Measurements from ENCODE around the gene PDE6D.

The PDE6D gene

DNA sequence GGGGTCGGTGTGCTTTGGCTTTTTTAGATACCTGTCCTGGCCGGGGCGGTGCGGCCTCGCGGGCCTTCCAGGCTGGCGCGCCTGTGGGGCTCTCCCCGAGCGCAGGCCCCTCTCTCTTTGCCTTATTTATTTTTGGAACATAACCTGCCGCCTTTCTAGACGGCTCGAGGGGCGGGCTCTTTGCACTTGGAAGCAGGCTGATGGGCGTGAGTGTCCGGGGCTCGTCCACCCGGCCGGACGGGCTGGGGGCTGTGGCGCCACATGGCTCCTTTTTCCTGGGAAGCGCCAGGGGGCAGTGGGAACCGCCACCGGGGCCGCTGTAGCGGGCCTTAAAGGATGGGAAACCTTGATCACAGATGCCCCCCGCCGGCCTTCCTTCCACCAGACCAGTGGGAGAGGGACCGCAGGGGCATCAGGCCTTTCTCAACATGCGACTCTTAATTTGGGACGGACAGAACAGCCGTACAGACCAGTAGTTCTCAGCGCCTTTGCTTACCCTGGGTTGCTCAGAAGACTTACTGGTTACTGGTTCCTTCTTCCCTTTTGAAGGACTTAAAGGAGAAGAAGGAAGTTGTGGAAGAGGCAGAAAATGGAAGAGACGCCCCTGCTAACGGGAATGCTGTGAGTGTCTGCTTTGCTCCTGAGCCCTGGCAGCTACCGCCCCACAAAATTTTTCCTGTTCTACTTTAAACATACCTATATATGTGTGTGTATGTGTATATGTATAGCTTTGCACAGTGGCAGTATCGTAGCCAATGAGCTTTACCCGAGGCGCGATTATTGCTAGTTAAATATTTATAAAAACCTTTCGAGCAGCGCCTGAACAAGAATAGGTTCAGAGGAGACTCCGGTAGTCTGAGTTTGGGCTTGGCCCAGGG is 70.0 kb downstream of the PDE6D start:
- TF ChIP-seq ZFP30 (CRISPR knock-in tag; IDR thresholded peaks at IDR 0.05): no peak
- no peak for TF ChIP-seq GLIS3 (CRISPR knock-in tag; IDR thresholded peaks at IDR 0.05)
- no peak for TF ChIP-seq ZC3H10 (CRISPR knock-in tag; IDR thresholded peaks at IDR 0.05)
- TF ChIP-seq ARNTL (CRISPR knock-in tag; IDR thresholded peaks at IDR 0.05; ENCODE audit: borderline replicate concordance, low read depth): no peak
- no peak for ATAC-seq

DNA sequence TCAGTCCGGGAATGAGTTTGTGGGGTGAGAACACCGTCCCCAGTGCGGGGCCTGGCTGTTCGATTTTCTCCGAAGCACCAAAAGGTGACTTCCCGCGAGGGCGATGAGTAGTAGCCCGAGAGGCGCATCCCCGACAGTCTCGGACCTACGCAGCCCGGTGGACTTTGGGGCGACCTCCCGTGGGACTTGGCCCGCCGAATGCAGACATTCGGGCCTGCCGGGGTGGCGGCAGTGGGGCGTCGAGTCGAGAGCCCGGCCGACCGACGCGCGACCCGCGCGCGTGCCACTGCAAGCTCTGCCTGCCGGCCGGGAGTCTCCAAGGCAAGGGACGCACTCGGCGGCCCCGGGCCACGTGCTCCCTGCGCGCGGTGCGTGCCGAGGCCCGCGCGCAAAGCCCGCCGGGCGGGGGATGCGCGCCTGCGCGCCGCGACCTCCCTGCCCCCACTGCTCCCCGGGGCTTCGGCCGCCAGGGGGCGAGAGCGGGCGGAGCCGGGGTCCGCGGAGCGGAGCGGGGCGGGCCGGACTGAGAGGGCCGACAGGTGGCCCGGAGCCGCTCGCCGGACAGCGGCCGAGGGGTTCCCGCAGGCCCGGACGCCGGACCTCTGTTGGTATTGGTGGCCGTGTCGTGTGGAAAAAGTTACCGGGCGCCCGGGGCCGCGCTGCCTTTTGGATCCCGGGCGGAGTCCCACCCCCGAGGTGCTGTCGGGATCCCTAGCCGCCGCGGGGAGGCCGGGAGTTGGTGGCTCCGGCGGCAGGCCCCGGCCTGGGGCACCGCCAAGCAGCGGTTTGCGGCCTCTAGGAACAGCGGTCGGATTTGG is 70.9 kb downstream of the PDE6D start:
- no peak for TF ChIP-seq ZFP30 (CRISPR knock-in tag; IDR thresholded peaks at IDR 0.05)
- no peak for TF ChIP-seq ZNF565 (CRISPR knock-in tag; conservative IDR thresholded peaks at IDR 0.05; ENCODE audit: low read depth)
- TF ChIP-seq CSDC2 (CRISPR knock-in tag; IDR thresholded peaks at IDR 0.05): 0 out of 2 replicates have a peak, but pooled peaks have one; percentile 66
- TF ChIP-seq ESRRG (CRISPR knock-in tag; IDR thresholded peaks at IDR 0.05): no peak
- TF ChIP-seq, protein P1, sequence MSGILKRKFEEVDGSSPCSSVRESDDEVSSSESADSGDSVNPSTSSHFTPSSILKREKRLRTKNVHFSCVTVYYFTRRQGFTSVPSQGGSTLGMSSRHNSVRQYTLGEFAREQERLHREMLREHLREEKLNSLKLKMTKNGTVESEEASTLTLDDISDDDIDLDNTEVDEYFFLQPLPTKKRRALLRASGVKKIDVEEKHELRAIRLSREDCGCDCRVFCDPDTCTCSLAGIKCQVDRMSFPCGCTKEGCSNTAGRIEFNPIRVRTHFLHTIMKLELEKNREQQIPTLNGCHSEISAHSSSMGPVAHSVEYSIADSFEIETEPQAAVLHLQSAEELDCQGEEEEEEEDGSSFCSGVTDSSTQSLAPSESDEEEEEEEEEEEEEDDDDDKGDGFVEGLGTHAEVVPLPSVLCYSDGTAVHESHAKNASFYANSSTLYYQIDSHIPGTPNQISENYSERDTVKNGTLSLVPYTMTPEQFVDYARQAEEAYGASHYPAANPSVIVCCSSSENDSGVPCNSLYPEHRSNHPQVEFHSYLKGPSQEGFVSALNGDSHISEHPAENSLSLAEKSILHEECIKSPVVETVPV (CRISPR knock-in tag; IDR thresholded peaks at IDR 0.05): no peak
- peak; percentile 68; the same call in 1 of the 2 replicates for TF ChIP-seq ZFP3 (CRISPR knock-in tag; IDR thresholded peaks at IDR 0.05)
- TF ChIP-seq, protein P2, sequence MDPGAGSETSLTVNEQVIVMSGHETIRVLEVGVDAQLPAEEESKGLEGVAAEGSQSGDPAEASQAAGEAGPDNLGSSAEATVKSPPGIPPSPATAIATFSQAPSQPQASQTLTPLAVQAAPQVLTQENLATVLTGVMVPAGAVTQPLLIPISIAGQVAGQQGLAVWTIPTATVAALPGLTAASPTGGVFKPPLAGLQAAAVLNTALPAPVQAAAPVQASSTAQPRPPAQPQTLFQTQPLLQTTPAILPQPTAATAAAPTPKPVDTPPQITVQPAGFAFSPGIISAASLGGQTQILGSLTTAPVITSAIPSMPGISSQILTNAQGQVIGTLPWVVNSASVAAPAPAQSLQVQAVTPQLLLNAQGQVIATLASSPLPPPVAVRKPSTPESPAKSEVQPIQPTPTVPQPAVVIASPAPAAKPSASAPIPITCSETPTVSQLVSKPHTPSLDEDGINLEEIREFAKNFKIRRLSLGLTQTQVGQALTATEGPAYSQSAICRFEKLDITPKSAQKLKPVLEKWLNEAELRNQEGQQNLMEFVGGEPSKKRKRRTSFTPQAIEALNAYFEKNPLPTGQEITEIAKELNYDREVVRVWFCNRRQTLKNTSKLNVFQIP (CRISPR knock-in tag; IDR thresholded peaks at IDR 0.05; ENCODE audit: borderline replicate concordance, low read depth): no peak
- TF ChIP-seq, protein P3, sequence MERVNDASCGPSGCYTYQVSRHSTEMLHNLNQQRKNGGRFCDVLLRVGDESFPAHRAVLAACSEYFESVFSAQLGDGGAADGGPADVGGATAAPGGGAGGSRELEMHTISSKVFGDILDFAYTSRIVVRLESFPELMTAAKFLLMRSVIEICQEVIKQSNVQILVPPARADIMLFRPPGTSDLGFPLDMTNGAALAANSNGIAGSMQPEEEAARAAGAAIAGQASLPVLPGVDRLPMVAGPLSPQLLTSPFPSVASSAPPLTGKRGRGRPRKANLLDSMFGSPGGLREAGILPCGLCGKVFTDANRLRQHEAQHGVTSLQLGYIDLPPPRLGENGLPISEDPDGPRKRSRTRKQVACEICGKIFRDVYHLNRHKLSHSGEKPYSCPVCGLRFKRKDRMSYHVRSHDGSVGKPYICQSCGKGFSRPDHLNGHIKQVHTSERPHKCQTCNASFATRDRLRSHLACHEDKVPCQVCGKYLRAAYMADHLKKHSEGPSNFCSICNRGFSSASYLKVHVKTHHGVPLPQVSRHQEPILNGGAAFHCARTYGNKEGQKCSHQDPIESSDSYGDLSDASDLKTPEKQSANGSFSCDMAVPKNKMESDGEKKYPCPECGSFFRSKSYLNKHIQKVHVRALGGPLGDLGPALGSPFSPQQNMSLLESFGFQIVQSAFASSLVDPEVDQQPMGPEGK (CRISPR knock-in tag; IDR thresholded peaks at IDR 0.05; ENCODE audit: borderline replicate concordance): no peak
- no peak for TF ChIP-seq TOX (CRISPR knock-in tag; IDR thresholded peaks at IDR 0.05; ENCODE audit: borderline replicate concordance)
- no peak for TF ChIP-seq ZNF70 (CRISPR knock-in tag; IDR thresholded peaks at IDR 0.05)
- TF ChIP-seq, protein P4, sequence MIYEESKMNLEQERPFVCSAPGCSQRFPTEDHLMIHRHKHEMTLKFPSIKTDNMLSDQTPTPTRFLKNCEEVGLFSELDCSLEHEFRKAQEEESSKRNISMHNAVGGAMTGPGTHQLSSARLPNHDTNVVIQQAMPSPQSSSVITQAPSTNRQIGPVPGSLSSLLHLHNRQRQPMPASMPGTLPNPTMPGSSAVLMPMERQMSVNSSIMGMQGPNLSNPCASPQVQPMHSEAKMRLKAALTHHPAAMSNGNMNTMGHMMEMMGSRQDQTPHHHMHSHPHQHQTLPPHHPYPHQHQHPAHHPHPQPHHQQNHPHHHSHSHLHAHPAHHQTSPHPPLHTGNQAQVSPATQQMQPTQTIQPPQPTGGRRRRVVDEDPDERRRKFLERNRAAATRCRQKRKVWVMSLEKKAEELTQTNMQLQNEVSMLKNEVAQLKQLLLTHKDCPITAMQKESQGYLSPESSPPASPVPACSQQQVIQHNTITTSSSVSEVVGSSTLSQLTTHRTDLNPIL (CRISPR knock-in tag; IDR thresholded peaks at IDR 0.05; ENCODE audit: low read depth): no peak
- peak; percentile 83; the same call in 1 of the 2 replicates for TF ChIP-seq SNAI2 (CRISPR knock-in tag; IDR thresholded peaks at IDR 0.05)
- no peak for TF ChIP-seq ISL1 (CRISPR knock-in tag; IDR thresholded peaks at IDR 0.05)
- no peak for TF ChIP-seq ARNTL (CRISPR knock-in tag; IDR thresholded peaks at IDR 0.05; ENCODE audit: borderline replicate concordance, low read depth)
- TF ChIP-seq RARB (CRISPR knock-in tag; IDR thresholded peaks at IDR 0.05): no peak
- 0 out of 2 replicates have a peak, but pooled peaks have one; percentile 27 for TF ChIP-seq BACH2 (CRISPR knock-in tag; IDR thresholded peaks at IDR 0.05; ENCODE audit: borderline replicate concordance)
- ATAC-seq: peak; percentile 8

DNA sequence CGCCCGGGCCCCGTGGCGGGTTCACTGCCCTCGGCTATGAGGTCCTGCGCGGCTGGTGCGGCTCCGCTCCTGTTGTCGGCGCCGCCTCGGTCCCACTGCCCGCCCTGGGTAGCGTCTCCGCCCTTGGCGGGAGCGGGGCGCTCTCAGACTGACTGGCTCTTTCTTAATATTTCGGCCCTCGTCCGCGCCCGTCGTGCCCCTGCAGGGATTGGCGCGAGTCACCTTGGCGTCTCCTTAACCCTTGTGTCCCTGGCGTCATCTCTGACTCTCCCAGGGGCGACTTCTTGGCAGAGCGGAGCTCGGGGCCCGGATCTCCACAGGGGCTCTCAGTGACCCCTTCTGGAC is 71.5 kb downstream of the PDE6D start:
- no peak for ATAC-seq
- TF ChIP-seq ZFP3 (CRISPR knock-in tag; IDR thresholded peaks at IDR 0.05): no peak
- TF ChIP-seq, protein P5, sequence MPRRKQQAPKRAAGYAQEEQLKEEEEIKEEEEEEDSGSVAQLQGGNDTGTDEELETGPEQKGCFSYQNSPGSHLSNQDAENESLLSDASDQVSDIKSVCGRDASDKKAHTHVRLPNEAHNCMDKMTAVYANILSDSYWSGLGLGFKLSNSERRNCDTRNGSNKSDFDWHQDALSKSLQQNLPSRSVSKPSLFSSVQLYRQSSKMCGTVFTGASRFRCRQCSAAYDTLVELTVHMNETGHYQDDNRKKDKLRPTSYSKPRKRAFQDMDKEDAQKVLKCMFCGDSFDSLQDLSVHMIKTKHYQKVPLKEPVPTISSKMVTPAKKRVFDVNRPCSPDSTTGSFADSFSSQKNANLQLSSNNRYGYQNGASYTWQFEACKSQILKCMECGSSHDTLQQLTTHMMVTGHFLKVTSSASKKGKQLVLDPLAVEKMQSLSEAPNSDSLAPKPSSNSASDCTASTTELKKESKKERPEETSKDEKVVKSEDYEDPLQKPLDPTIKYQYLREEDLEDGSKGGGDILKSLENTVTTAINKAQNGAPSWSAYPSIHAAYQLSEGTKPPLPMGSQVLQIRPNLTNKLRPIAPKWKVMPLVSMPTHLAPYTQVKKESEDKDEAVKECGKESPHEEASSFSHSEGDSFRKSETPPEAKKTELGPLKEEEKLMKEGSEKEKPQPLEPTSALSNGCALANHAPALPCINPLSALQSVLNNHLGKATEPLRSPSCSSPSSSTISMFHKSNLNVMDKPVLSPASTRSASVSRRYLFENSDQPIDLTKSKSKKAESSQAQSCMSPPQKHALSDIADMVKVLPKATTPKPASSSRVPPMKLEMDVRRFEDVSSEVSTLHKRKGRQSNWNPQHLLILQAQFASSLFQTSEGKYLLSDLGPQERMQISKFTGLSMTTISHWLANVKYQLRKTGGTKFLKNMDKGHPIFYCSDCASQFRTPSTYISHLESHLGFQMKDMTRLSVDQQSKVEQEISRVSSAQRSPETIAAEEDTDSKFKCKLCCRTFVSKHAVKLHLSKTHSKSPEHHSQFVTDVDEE (CRISPR knock-in tag; IDR thresholded peaks at IDR 0.05): no peak
- TF ChIP-seq RARB (CRISPR knock-in tag; IDR thresholded peaks at IDR 0.05): no peak
- no peak for TF ChIP-seq TCF4 (CRISPR knock-in tag; IDR thresholded peaks at IDR 0.05; ENCODE audit: borderline replicate concordance)
- TF ChIP-seq ESRRG (CRISPR knock-in tag; IDR thresholded peaks at IDR 0.05): no peak
- TF ChIP-seq, protein P3 (CRISPR knock-in tag; IDR thresholded peaks at IDR 0.05; ENCODE audit: borderline replicate concordance): no peak
- TF ChIP-seq TOX (CRISPR knock-in tag; IDR thresholded peaks at IDR 0.05; ENCODE audit: borderline replicate concordance): no peak
- TF ChIP-seq ZC3H10 (CRISPR knock-in tag; IDR thresholded peaks at IDR 0.05): no peak
- TF ChIP-seq, protein P4 (CRISPR knock-in tag; IDR thresholded peaks at IDR 0.05; ENCODE audit: low read depth): no peak
- TF ChIP-seq ISL1 (CRISPR knock-in tag; IDR thresholded peaks at IDR 0.05): no peak
